ENCODE measurements around the gene SLC2A1.
"Not testable (repeated sequence)": the region's sequence is repeated elsewhere in the genome, so short reads cannot be mapped to it uniquely, and the experiment has no call there.

GRCh38 chr1:42899960-42900359 is 58.7 kb downstream of the SLC2A1 start:
- TF ChIP-seq CTCF (IDR thresholded peaks at IDR 0.05; ENCODE audit: low read depth, low read length); EZH2phosphoT487 (IDR thresholded peaks at IDR 0.05; ENCODE audit: low read depth): not testable (repeated sequence)

All from OCI-LY3 (cell line).